Measurements from ENCODE around the gene PRKCQ.
"Not testable (repeated sequence)": the region's sequence is repeated elsewhere in the genome, so short reads cannot be mapped to it uniquely, and the experiment has no call there.

Gene PRKCQ

DNA sequence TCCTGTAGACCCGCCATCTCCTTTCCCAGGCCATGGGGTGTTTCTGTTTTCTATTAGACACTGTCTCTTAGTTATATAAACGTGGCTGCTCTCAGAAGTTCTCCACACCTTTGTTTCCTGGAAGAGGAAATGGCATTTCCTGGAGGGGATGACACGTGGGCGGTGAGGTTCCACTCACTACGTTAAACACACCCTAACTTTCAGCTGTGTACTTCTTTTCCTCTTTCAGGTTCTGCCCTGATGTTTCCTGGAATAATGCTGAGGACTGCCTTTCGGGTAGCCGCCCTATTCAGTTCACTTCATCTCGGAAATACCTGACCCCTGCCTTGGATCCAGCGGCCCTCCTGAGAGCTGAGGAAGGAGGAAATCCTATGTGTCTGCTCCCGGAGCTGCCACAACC, 3.4 kb upstream of the PRKCQ start:
- H3K36me3 Mint-ChIP-seq: no peaks in the 10 kb centered on the region
- ATAC-seq: no peak

GRCh38 chr10:6582913-6583312, 2.8 kb upstream of the PRKCQ start:
- not testable (repeated sequence) for H3K9me3 Mint-ChIP-seq, H3K27ac Mint-ChIP-seq, ATAC-seq, H3K36me3 Mint-ChIP-seq, H3K4me3 Mint-ChIP-seq
- H3K4me1 Mint-ChIP-seq: peaks cover 13% of the 10 kb centered on the region
- H3K27me3 Mint-ChIP-seq: peaks cover 56% of the 10 kb centered on the region

More for the DNA sequence above, 3.4 kb upstream of the PRKCQ start:
- no peak overlapping the region for H3K4me3 Mint-ChIP-seq
- H3K27ac Mint-ChIP-seq: no peak overlapping the region
- H3K4me1 Mint-ChIP-seq: peaks cover 13% of the 10 kb centered on the region
- peaks cover 51% of the 10 kb centered on the region for H3K27me3 Mint-ChIP-seq
- H3K9me3 Mint-ChIP-seq: no peaks in the 10 kb centered on the region

DNA sequence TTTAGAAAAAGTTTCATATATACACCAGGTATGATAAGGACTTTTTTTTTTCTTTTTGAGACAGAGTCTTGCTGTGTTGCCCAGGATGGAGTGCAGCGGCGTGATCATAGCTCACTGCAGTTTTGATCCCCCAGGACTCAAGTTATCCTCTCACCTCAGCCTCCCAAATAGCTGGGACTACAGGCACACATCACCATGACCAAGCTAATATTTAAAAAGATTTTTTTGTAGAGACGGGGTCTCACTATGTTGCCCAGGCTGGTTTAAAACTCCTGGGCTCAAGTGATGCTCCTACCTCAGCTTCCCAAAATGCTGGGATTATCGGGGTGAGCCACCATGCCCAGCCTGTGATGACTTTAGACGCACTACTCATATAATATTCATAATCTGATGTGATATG, 2.2 kb upstream of the PRKCQ start:
- no peaks in the 10 kb centered on the region for H3K36me3 Mint-ChIP-seq
- ATAC-seq: no peak
- peaks cover 62% of the 10 kb centered on the region for H3K27me3 Mint-ChIP-seq
- H3K27ac Mint-ChIP-seq: no peak overlapping the region
- H3K4me1 Mint-ChIP-seq: peaks cover 13% of the 10 kb centered on the region
- H3K4me3 Mint-ChIP-seq: no peak overlapping the region
- no peaks in the 10 kb centered on the region for H3K9me3 Mint-ChIP-seq

DNA sequence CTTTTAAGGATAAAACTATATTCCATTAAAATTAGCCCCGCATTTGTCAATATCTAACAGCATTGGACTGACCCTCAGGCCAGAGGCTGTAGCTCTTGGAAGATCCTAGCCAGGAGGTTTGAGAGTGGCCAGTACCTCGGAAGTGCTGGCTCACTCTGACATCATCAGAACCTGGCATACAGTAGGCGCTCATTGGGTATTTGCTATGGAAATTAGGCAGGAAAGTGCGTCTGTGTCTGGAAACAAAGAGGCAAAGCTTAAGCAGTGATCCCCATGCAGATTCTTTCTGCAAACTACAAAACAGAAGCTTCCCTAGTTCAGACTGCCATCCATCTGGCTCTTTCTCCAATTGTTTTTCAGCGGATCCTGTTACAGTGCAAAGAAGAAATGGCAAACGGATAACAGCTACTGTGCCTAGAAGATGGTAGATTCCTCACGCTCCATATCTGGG, 1.7 kb upstream of the PRKCQ start:
- Mint-ChIP-seq H3K27ac (no peak overlapping the region), H3K9me3 (no peaks in the 10 kb centered on the region), H3K4me3 (no peak overlapping the region), H3K27me3 (peaks cover 62% of the 10 kb centered on the region), H3K4me1 (peaks cover 13% of the 10 kb centered on the region), H3K36me3 (no peaks in the 10 kb centered on the region)
- no peak for ATAC-seq

- not testable (repeated sequence) for ATAC-seq, H3K9me3 Mint-ChIP-seq, H3K27ac Mint-ChIP-seq, H3K36me3 Mint-ChIP-seq
- peaks cover 17% of the 10 kb centered on the region for H3K4me1 Mint-ChIP-seq
- H3K27me3 Mint-ChIP-seq: peaks cover 68% of the 10 kb centered on the region
- H3K4me3 Mint-ChIP-seq: peak overlapping the region; percentile 70
These were observed 1.1 kb upstream of the PRKCQ start for GRCh38 chr10:6581223-6581622.

GRCh38 chr10:6580279-6581029, 378 bp upstream of the PRKCQ start:
- no peaks in the 10 kb centered on the region for H3K36me3 Mint-ChIP-seq
- H3K27ac Mint-ChIP-seq: no peak overlapping the region
- peak overlapping the region; percentile 70 for H3K4me3 Mint-ChIP-seq
- peak; percentile 94 for ATAC-seq
- no peaks in the 10 kb centered on the region for H3K9me3 Mint-ChIP-seq
- H3K4me1 Mint-ChIP-seq: peaks cover 19% of the 10 kb centered on the region
- H3K27me3 Mint-ChIP-seq: peaks cover 76% of the 10 kb centered on the region

- ATAC-seq: no peak
- H3K36me3 Mint-ChIP-seq: no peaks in the 10 kb centered on the region
These were observed 733 bp downstream of the PRKCQ start for GRCh38 chr10:6579183-6579903.

DNA sequence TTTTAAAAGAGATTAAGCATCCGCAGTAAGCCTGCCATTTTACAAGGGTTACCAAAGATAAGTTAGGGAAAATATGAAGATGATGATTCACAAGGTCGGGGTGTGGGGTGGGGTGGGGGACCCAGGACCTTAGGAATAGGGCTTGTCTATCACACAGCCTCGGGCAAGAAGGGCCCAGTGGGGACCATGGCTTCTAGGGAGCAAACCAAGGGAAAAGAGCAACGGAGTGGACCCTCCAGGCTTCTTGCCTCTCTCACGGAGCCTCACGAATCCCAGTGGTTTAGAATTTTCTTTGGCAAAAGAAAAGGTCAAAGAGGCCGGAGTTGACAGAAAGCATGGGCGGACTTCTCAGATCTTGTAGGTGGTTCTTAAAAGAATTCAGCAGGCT, 1.3 kb downstream of the PRKCQ start:
- H3K4me1 Mint-ChIP-seq: peaks cover 19% of the 10 kb centered on the region
- H3K9me3 Mint-ChIP-seq: no peaks in the 10 kb centered on the region
- no peaks in the 10 kb centered on the region for H3K36me3 Mint-ChIP-seq
- H3K4me3 Mint-ChIP-seq: no peak overlapping the region
- no peak for ATAC-seq
- no peak overlapping the region for H3K27ac Mint-ChIP-seq
- H3K27me3 Mint-ChIP-seq: peaks cover 77% of the 10 kb centered on the region

More at GRCh38 chr10:6579183-6579903, 733 bp downstream of the PRKCQ start:
- Mint-ChIP-seq H3K27me3 (peaks cover 80% of the 10 kb centered on the region), H3K4me1 (peaks cover 19% of the 10 kb centered on the region), H3K9me3 (no peaks in the 10 kb centered on the region), H3K4me3 (peak overlapping the region; percentile 55), H3K27ac (no peak overlapping the region)

GRCh38 chr10:6578251-6578771, 1.8 kb downstream of the PRKCQ start:
- Mint-ChIP-seq H3K27me3 (peaks cover 72% of the 10 kb centered on the region), H3K27ac (no peak overlapping the region), H3K4me1 (peaks cover 19% of the 10 kb centered on the region), H3K4me3 (no peak overlapping the region), H3K9me3 (no peaks in the 10 kb centered on the region), H3K36me3 (no peaks in the 10 kb centered on the region)
- no peak for ATAC-seq

DNA sequence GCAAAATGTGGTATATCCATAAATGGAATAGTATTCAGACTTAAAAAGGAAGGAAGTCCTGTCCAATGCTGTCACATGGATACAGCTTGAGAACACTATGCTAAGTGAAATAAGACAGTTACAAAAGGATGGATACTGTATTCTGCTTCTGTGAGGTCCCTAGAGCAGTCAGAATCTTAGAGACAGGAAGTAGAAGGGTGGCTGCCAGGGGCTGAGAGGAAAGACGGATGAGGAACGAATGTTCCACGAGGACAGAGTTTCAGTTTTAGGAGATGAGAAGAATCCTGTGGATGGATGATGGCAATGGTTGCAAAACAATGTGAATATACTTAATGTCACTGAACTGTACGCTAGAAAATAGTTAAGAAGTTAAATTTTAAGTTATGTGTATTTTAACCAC, 3.8 kb downstream of the PRKCQ start:
- no peak overlapping the region for H3K4me3 Mint-ChIP-seq
- no peaks in the 10 kb centered on the region for H3K36me3 Mint-ChIP-seq
- H3K9me3 Mint-ChIP-seq: no peaks in the 10 kb centered on the region
- H3K4me1 Mint-ChIP-seq: peaks cover 19% of the 10 kb centered on the region
- H3K27me3 Mint-ChIP-seq: peaks cover 53% of the 10 kb centered on the region
- H3K27ac Mint-ChIP-seq: no peak overlapping the region
- ATAC-seq: no peak

GRCh38 chr10:6574664-6575176, 5.4 kb downstream of the PRKCQ start:
- Mint-ChIP-seq H3K4me1 (peaks cover 13% of the 10 kb centered on the region), H3K36me3 (no peaks in the 10 kb centered on the region), H3K27ac (no peak overlapping the region), H3K27me3 (peaks cover 56% of the 10 kb centered on the region), H3K4me3 (no peak overlapping the region), H3K9me3 (no peaks in the 10 kb centered on the region)
- ATAC-seq: no peak

DNA sequence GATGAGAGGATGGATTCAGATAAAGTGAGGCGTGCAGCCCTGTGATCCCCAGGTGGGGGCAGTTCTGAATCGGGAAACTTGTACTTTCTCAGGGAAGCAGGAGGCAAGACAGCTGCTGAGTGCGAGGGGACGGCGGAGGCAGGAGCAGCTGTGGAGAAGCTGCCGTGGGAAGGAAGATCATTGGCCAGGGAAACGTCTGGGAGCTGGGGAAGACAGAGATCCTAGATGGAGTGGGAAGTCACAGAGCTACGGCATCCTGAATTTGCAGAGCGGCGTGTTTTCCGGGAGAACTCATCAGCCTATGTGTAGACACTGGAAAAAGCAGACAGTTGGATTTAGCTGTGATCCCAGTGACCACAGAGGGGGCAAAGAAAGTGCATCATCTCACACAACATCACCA, 9.2 kb downstream of the PRKCQ start:
- Mint-ChIP-seq H3K4me3 (no peak overlapping the region), H3K27ac (no peak overlapping the region)

DNA sequence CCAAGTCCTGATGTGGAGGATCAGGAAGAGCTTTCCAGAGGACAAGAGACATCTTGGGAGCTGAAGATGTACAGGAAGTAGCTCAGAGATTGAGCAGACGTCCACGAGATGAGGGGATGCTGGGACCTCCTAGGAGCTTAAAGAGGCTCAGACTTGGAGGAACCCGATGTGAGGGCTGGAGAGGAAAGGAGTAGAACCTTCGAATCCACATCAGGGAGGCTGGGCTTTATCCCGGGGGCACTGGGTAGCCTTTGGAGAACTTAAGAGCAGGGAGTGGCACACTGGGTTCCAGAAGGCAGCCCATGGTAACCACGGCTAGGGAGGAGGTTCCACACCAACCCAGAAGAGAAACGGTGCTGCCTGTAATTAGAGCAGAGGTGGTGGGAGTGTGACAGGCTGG, 10.8 kb downstream of the PRKCQ start:
- Mint-ChIP-seq H3K27me3 (peaks cover 30% of the 10 kb centered on the region), H3K27ac (no peak overlapping the region), H3K4me3 (no peak overlapping the region), H3K4me1 (no peaks in the 10 kb centered on the region), H3K9me3 (no peaks in the 10 kb centered on the region), H3K36me3 (no peaks in the 10 kb centered on the region)
- no peak for ATAC-seq

More for the DNA sequence above, 9.2 kb downstream of the PRKCQ start:
- Mint-ChIP-seq H3K9me3 (no peaks in the 10 kb centered on the region), H3K36me3 (no peaks in the 10 kb centered on the region), H3K27me3 (peaks cover 34% of the 10 kb centered on the region), H3K4me1 (no peaks in the 10 kb centered on the region)
- no peak for ATAC-seq

DNA sequence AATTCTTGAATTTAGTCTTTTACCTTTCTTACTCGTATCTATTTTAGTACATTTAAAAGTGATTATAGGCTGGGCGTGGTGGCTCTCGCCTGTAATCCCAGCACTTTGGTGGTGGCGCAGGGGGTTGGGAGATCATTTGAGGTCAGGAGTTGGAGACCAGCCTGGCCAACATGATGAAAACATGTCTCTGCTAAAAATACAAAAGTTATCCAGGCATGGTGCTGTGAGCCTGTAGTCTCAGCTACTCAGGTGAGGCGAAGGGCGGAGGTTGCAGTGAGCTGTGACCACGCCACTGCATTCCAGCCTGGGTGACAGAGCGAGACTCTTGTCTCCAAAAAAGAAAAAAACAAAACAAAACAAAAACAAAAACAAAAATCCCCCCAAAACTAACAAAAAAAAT, 12.2 kb downstream of the PRKCQ start:
- Mint-ChIP-seq H3K4me1 (no peaks in the 10 kb centered on the region), H3K36me3 (no peaks in the 10 kb centered on the region), H3K27ac (no peak overlapping the region), H3K4me3 (no peak overlapping the region), H3K27me3 (peaks cover 44% of the 10 kb centered on the region), H3K9me3 (no peaks in the 10 kb centered on the region)
- no peak for ATAC-seq

DNA sequence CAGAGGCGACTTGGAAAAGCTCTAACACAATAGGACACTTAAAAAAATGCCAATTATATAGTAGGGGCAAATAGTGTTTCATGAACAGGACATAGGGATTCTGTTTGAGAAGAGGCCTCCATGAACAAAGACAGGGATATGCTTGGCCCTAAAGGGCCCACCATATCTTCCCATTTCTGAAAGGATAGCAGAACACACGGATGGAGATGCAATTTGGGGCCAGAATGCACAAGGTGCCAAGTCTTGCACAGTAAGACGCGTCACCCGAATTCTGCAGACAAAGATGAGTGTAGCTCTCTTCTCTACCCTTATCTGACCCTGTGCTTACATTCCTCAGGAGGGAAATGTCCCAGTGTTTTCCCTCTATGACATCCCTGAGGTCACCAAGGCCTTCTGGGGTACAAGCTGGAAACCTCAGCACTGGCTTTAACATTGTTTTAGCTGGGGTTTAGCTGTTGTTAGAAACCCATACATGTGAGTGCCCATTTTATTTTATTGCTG, 12.8 kb downstream of the PRKCQ start:
- H3K4me3 Mint-ChIP-seq: no peak overlapping the region
- H3K9me3 Mint-ChIP-seq: no peaks in the 10 kb centered on the region
- ATAC-seq: no peak
- H3K27ac Mint-ChIP-seq: no peak overlapping the region
- no peaks in the 10 kb centered on the region for H3K36me3 Mint-ChIP-seq
- no peaks in the 10 kb centered on the region for H3K4me1 Mint-ChIP-seq
- peaks cover 46% of the 10 kb centered on the region for H3K27me3 Mint-ChIP-seq
